ENCODE results near the gene EMSY.

Gene EMSY

DNA sequence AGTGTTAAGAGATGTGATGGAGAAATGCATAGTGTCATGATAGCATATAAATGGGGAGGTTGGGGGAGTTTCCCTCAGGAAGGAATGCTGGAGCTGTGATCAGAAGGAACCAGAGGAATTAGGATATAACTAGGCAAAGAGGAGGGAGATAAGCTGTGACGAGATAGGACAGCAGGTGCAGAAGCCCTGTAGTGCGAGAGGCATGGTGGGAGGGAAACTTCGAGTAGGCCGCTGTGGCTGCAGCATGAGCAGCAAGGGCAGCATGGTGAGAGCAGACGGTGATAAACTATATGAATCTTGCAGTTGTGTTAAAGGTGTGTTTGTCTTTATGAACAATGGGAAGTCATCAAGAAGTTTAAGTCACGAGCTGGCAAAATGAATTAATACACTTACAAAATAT lies 109.9 kb downstream of the EMSY start:
- Histone ChIP-seq H3K4me3 (no peak overlapping the region), H3K36me3 (peaks cover 0 to 8% (median 0%) of the 10 kb centered on the region in 3 donors), H3K4me1 (peaks cover 0 to 8% (median 0%) of the 10 kb centered on the region in 4 donors), H3K27ac (no peak overlapping the region), H3K27me3 (no peaks in the 10 kb centered on the region), H3K9me3 (no peaks in the 10 kb centered on the region)
- no peak for DNase-seq
- intact Hi-C loops (cut with DNase I; ENCODE audit: low total_unique reads), result no loop called here
- TF ChIP-seq, protein P1, sequence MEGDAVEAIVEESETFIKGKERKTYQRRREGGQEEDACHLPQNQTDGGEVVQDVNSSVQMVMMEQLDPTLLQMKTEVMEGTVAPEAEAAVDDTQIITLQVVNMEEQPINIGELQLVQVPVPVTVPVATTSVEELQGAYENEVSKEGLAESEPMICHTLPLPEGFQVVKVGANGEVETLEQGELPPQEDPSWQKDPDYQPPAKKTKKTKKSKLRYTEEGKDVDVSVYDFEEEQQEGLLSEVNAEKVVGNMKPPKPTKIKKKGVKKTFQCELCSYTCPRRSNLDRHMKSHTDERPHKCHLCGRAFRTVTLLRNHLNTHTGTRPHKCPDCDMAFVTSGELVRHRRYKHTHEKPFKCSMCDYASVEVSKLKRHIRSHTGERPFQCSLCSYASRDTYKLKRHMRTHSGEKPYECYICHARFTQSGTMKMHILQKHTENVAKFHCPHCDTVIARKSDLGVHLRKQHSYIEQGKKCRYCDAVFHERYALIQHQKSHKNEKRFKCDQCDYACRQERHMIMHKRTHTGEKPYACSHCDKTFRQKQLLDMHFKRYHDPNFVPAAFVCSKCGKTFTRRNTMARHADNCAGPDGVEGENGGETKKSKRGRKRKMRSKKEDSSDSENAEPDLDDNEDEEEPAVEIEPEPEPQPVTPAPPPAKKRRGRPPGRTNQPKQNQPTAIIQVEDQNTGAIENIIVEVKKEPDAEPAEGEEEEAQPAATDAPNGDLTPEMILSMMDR (IDR thresholded peaks at IDR 0.05), result no peak

DNA sequence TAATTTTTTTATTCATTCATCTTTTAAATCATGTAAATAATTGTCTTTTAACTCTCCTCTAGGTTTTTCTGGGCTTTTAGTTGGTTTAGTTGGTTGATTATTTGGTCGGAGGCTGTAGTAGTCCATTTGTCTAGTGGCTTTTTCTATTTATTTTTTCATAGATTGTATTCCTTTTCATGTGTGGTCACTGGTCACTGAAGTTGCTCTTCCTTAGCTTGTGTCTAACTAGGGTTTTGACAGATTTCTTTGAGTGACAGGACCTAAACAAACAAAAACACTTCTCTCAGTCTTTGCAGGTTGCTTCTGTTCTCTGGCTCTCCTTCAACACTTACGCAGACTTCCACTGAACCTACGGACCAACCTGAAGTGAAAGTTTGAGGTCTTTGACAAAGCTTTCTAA lies 112.6 kb downstream of the EMSY start:
- Histone ChIP-seq H3K27ac (no peak overlapping the region), H3K9me3 (no peaks in the 10 kb centered on the region), H3K4me3 (no peak overlapping the region), H3K36me3 (no peaks in the 10 kb centered on the region), H3K4me1 (peaks cover 0 to 8% (median 0%) of the 10 kb centered on the region in 4 donors), H3K27me3 (no peaks in the 10 kb centered on the region)
- DNase-seq, result no peak
- TF ChIP-seq, protein P1 (IDR thresholded peaks at IDR 0.05), result no peak
- intact Hi-C loops (cut with DNase I; ENCODE audit: low total_unique reads), result no loop called here

DNA sequence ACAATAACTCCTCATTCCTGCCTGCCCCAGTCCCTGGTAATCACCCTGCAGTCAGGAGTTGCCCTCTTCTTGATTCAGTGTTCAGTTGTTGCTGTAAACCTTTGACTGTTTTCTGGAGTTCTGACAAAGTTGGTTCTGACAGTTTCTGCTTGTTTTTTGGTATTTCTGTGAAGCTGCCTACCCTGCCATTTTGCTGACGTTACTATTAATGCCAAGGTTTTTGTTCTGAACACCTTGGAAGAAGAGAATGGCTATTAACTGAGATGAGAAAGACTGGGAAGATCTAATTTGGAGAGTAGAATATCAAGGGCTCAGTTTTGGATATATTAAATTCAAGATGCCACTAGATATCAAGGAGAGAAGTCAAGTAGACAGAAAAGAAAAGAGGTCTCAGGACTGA lies 113.7 kb downstream of the EMSY start:
- Histone ChIP-seq H3K36me3 (no peaks in the 10 kb centered on the region), H3K9me3 (no peaks in the 10 kb centered on the region), H3K27me3 (no peaks in the 10 kb centered on the region), H3K4me1 (peaks cover 0 to 8% (median 0%) of the 10 kb centered on the region in 4 donors), H3K27ac (no peak overlapping the region), H3K4me3 (no peak overlapping the region)
- no peak for DNase-seq
- TF ChIP-seq, protein P1 (IDR thresholded peaks at IDR 0.05), result no peak
- intact Hi-C loops (cut with DNase I; ENCODE audit: low total_unique reads), result no loop called here

DNA sequence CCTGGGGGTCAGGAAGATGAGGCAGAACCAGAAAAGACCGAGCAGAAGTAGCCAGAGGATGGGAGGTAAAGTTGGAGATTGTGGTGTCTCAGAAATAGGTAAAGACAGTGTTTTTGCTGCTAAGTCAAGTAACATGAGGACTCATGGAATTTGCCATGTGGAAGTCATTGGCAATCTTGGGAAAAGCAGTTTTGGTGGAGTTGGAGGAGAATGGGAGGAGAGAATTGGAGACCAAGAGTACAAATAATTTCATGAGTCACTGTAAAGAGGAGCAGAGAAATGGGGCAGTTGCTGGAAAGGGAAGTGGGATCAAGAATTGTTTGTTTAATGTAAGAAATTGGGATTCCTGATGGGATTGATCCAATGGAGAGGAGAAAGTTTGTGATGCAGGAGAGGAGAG lies 114.1 kb downstream of the EMSY start:
- Histone ChIP-seq H3K36me3 (no peaks in the 10 kb centered on the region), H3K4me1 (peaks cover 0 to 6% (median 0%) of the 10 kb centered on the region in 4 donors), H3K9me3 (no peaks in the 10 kb centered on the region), H3K27me3 (no peaks in the 10 kb centered on the region), H3K4me3 (no peak overlapping the region), H3K27ac (no peak overlapping the region)
- TF ChIP-seq, protein P1 (IDR thresholded peaks at IDR 0.05), result no peak
- no peak for DNase-seq
- intact Hi-C loops (cut with DNase I; ENCODE audit: low total_unique reads), result no loop called here

DNA sequence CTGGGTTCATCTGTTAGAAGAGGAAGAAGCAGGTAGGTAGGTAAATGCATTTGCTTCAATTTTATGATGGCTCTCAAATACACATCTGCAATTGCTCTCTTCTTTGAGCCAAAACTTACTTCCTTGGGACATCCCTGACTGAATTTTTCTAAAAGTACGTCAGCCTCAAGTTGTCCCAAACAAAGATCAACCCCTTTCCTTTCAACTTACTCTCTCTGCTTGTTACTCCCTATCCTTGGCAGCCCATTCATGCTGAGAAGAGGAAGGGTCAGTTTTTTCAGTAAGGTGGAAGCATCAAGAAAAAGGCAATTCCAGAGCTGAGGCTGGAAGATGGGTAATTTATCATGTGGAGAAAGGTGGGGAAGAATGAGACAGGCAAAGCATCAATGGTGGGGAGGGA lies 114.5 kb downstream of the EMSY start:
- Histone ChIP-seq H3K9me3 (no peaks in the 10 kb centered on the region), H3K4me1 (peaks cover 0 to 2% (median 0%) of the 10 kb centered on the region in 4 donors), H3K27ac (no peak overlapping the region), H3K27me3 (no peaks in the 10 kb centered on the region), H3K4me3 (no peak overlapping the region), H3K36me3 (no peaks in the 10 kb centered on the region)
- intact Hi-C loops (cut with DNase I; ENCODE audit: low total_unique reads), result no loop called here
- TF ChIP-seq, protein P1 (IDR thresholded peaks at IDR 0.05), result no peak
- DNase-seq, result no peak

DNA sequence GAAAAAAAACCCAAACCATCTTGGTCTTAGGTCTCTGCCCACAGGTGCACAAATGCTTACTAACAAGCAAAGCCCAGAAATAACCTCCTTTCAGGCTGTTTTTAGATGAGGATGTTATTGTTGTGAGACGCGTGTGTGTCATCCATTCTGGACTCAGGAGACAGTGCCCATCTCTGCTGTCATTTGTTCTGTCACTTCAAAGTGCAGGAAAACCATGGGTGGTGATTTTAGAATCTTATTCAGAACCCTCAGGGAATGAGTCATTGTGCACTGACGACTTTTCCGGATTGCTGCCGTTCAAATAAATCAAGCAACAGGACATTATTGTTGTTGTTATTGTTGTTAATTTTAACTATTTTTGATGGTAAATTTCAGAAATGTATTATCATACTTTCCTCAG lies 115.4 kb downstream of the EMSY start:
- no peak for DNase-seq

More for the DNA sequence above, 115.4 kb downstream of the EMSY start:
- H3K4me1 ChIP-seq, result no peaks in the 10 kb centered on the region
- TF ChIP-seq, protein P1 (IDR thresholded peaks at IDR 0.05), result no peak
- H3K27me3 ChIP-seq, result no peaks in the 10 kb centered on the region
- intact Hi-C loops (cut with DNase I; ENCODE audit: low total_unique reads), result no loop called here
- H3K27ac ChIP-seq, result no peak overlapping the region
- no peaks in the 10 kb centered on the region for H3K36me3 ChIP-seq
- no peaks in the 10 kb centered on the region for H3K9me3 ChIP-seq
- H3K4me3 ChIP-seq, result no peak overlapping the region
